ENCODE results near the gene KCNJ16.

Gene KCNJ16

DNA sequence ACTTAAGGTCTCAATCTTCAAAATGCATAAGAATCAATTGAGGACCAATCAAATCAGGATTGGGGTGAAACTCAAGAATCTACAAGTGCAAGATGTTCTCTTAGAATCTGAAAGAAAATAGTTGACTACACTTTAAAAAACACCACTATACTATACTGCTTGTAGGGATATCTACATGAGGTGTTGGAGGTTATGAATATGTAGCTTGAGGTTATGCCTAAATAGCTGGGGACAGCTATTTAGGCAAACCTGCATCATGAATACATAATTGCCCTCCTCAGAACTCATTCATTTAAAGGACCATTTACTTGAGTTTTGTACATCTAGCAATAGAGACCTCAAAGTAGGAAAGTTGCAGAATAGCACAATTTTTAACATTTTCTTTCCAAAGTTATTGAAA, 40.1 kb downstream of the KCNJ16 start:
- H3K4me3 ChIP-seq (ENCODE audit: control insufficient read depth, low read depth, low read length): no peak overlapping the region
- no peak for DNase-seq (ENCODE audit: low read depth)
- TF ChIP-seq, protein P1, sequence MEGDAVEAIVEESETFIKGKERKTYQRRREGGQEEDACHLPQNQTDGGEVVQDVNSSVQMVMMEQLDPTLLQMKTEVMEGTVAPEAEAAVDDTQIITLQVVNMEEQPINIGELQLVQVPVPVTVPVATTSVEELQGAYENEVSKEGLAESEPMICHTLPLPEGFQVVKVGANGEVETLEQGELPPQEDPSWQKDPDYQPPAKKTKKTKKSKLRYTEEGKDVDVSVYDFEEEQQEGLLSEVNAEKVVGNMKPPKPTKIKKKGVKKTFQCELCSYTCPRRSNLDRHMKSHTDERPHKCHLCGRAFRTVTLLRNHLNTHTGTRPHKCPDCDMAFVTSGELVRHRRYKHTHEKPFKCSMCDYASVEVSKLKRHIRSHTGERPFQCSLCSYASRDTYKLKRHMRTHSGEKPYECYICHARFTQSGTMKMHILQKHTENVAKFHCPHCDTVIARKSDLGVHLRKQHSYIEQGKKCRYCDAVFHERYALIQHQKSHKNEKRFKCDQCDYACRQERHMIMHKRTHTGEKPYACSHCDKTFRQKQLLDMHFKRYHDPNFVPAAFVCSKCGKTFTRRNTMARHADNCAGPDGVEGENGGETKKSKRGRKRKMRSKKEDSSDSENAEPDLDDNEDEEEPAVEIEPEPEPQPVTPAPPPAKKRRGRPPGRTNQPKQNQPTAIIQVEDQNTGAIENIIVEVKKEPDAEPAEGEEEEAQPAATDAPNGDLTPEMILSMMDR (IDR thresholded peaks at IDR 0.05; ENCODE audit: control insufficient read depth, insufficient read depth, low read depth, low read length, missing control alignments): no peak

DNA sequence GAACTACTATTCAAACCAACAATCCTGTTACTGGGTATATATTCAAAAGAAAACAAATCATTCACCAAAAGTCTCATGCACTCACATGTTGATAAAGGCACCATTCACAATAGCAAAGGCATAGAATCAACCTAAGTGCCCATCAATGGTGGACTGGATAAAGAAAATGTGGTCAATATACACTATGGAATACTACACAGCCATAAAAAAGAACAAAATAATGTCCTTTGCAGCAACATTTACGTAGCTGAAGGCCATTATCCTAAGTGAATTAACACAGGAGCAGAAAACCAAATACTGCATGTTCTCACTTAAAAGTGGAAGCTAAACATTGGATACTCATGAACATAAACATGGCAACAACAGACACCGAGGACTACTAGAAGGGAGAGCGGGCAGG, 41.9 kb downstream of the KCNJ16 start:
- no peak overlapping the region for H3K4me3 ChIP-seq (ENCODE audit: control insufficient read depth, low read depth, low read length)
- TF ChIP-seq, protein P1 (IDR thresholded peaks at IDR 0.05; ENCODE audit: control insufficient read depth, insufficient read depth, low read depth, low read length, missing control alignments): no peak

DNA sequence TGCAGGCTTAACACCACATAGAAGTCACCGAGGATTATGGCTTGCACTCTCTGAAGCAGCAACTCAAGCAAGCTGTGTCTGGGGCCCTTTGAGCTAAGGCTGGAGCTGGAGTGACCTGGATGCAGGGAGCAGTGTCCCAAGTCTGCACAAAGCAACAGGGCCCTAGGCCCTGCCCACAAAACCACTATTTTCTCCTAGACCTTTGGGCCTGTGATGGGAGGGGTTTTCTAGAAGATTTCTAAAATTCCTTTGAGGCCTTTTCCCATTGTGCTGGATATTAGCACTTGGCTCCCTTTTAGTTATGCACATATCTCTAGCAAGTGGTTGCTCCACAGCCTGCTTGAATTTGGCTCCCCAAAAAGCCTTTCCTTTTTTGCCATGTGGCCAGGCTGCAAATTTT, 44.5 kb downstream of the KCNJ16 start:
- DNase-seq (ENCODE audit: low read depth): no peak

More for the DNA sequence above, 41.9 kb downstream of the KCNJ16 start:
- no peak for DNase-seq (ENCODE audit: low read depth)

DNA sequence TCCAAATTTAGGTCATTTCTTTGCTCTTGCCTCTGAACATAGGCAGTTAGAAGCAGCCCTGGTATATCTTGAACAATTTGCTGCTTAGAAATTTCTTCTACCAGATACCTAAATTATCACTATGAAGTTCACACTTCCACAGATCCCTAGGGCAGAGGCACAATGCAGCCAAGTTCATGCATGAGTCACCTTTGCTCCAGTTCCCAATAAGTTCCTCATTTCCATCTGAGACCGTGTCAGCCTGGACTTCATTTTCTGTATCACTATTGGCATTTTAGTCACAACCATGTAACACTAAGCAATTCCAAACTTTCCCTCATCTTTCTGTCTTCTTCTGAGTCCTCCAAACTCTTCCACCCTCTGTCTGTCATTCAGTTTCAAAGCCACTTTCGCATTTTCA, 45.0 kb downstream of the KCNJ16 start:
- TF ChIP-seq, protein P1 (IDR thresholded peaks at IDR 0.05; ENCODE audit: control insufficient read depth, insufficient read depth, low read depth, low read length, missing control alignments): no peak
- H3K4me3 ChIP-seq (ENCODE audit: control insufficient read depth, low read depth, low read length): no peak overlapping the region

More for the DNA sequence above, 44.5 kb downstream of the KCNJ16 start:
- TF ChIP-seq, protein P1 (IDR thresholded peaks at IDR 0.05; ENCODE audit: control insufficient read depth, insufficient read depth, low read depth, low read length, missing control alignments): no peak
- H3K4me3 ChIP-seq (ENCODE audit: control insufficient read depth, low read depth, low read length): no peak overlapping the region

DNA sequence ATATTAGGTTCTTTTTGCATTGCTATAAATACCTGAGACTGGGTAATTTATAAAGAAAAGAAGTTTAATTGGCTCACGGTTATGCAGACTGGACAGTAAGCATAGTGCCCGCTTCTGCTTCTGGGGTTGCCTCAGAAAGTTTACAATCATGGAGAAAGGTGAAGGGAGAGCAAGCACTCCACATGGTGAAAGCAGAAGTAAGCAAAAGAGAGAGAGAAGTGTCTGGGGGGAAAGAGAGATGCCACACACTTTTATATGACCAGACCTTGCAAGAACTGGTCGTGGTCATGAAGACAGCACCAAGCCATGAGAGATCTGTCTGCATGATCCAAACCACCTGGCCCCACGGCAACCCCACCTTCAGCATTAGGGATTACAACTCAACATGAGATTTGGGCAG, 45.4 kb downstream of the KCNJ16 start:
- H3K4me3 ChIP-seq (ENCODE audit: control insufficient read depth, low read depth, low read length): no peak overlapping the region
- DNase-seq (ENCODE audit: low read depth): no peak
- TF ChIP-seq, protein P1 (IDR thresholded peaks at IDR 0.05; ENCODE audit: control insufficient read depth, insufficient read depth, low read depth, low read length, missing control alignments): no peak

More for the DNA sequence above, 45.0 kb downstream of the KCNJ16 start:
- DNase-seq (ENCODE audit: low read depth): no peak

DNA sequence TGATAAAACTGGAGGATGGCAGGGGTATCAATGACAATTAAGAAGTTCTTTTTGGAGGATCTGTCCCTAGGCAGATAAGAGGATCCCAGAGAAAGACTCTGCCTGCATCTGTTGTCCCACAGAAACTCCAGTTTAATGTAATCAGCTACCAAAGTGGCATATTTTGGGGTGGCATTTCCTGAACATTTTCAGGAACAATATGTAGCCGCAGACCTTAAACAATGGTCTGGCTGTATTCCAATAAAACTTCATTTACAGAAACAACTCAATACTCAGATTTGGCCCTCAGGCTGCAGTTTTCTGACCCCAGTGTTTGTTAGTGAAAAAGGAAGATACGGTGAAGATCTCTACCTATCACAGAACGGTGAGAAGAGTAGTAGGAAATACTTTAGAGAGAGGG, 46.1 kb downstream of the KCNJ16 start:
- DNase-seq (ENCODE audit: low read depth): no peak
- H3K4me3 ChIP-seq (ENCODE audit: control insufficient read depth, low read depth, low read length): no peak overlapping the region
- TF ChIP-seq, protein P1 (IDR thresholded peaks at IDR 0.05; ENCODE audit: control insufficient read depth, insufficient read depth, low read depth, low read length, missing control alignments): no peak

DNA sequence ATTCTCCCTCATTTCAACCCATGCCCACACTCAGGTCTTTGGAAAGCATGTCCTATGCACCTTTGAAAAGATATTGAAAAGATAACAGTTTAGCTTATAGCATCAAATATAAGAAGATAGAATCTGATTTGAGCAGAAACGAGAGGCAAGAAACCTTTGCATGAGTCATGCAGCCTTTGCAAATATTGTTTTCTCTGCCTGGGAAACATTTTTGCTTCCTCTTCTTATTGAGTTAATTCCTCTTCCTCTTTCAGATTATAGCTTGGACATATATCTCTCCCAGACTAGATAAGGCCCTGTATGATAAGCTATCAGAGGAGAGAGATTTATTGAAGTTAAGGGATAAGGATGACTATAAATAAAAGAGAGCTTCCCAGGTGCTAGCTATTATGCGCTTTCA, 48.2 kb downstream of the KCNJ16 start:
- TF ChIP-seq, protein P1 (IDR thresholded peaks at IDR 0.05; ENCODE audit: control insufficient read depth, insufficient read depth, low read depth, low read length, missing control alignments): no peak
- H3K4me3 ChIP-seq (ENCODE audit: control insufficient read depth, low read depth, low read length): no peak overlapping the region
- DNase-seq (ENCODE audit: low read depth): no peak

Data from AG09309 (cell line).